HEK293 (cell line): ENCODE results near the gene GRP.
A peak's percentile ranks its signal among the peaks of the same experiment; 100 is the strongest.

Experiments
- BCL11B ChIP-seq: fragments of 450-650 bp; formaldehyde crosslinking; IDR thresholded peaks from 2 replicates; pipeline ENCODE4 v1.5.1; 2016; ENCODE audit warnings: low read depth, missing biosample characterization, missing genetic modification characterization
- GLIS2 ChIP-seq: fragments of 450-650 bp; formaldehyde crosslinking; IDR thresholded peaks from 2 replicates; pipeline ENCODE4 v1.5.1; 2016; ENCODE audit warnings: missing biosample characterization, missing genetic modification characterization
- HOXC10 ChIP-seq: sonication (generic); formaldehyde crosslinking; IDR thresholded peaks from 2 replicates; pipeline ENCODE4 v1.8.1; 2023; ENCODE audit warnings: mild to moderate bottlenecking, missing genetic modification reagents
- IKZF3 ChIP-seq: fragments of 450-650 bp; IDR thresholded peaks from 2 replicates; pipeline ENCODE4 v1.5.0; 2018; ENCODE audit warnings: missing biosample characterization, mild to moderate bottlenecking, missing genetic modification characterization, moderate library complexity
- KLF10 ChIP-seq: fragments of 450-650 bp; IDR thresholded peaks from 2 replicates; pipeline ENCODE4 v1.5.1; 2018; ENCODE audit warnings: missing biosample characterization, mild to moderate bottlenecking, missing genetic modification characterization
- KLF7 ChIP-seq: fragments of 450-650 bp; formaldehyde crosslinking; IDR thresholded peaks from 2 replicates; pipeline ENCODE4 v1.5.1; 2016; ENCODE audit warnings: missing biosample characterization, missing genetic modification characterization, borderline replicate concordance
- RBAK ChIP-seq: fragments of 450-650 bp; formaldehyde crosslinking; IDR thresholded peaks from 2 replicates; pipeline ENCODE4 v1.5.1; 2016; ENCODE audit warnings: missing biosample characterization, missing genetic modification characterization
- SALL2 ChIP-seq: fragments of 450-650 bp; formaldehyde crosslinking; IDR thresholded peaks from 2 replicates; pipeline ENCODE4 v1.5.0; 2017; ENCODE audit warnings: missing biosample characterization, mild to moderate bottlenecking, missing genetic modification characterization, borderline replicate concordance
- WT1 ChIP-seq: fragments of 450-650 bp; formaldehyde crosslinking; IDR thresholded peaks from 2 replicates; pipeline ENCODE4 v1.5.1; 2016; ENCODE audit warnings: missing biosample characterization, missing genetic modification characterization
- ZBTB48 ChIP-seq: fragments of 450-650 bp; formaldehyde crosslinking; IDR thresholded peaks from 2 replicates; pipeline ENCODE4 v1.5.1; 2016; ENCODE audit warnings: missing biosample characterization, missing genetic modification characterization
- ZFP41 ChIP-seq: fragments of 450-650 bp; formaldehyde crosslinking; IDR thresholded peaks from 2 replicates; pipeline ENCODE4 v1.5.1; 2016; ENCODE audit warnings: missing biosample characterization, missing genetic modification characterization, borderline replicate concordance
- ZIC2 ChIP-seq: fragments of 450-650 bp; formaldehyde crosslinking; IDR thresholded peaks from 2 replicates; pipeline ENCODE4 v1.5.1; 2016; ENCODE audit warnings: missing biosample characterization, missing genetic modification characterization
- ZNF10 ChIP-seq: fragments of 450-650 bp; formaldehyde crosslinking; IDR thresholded peaks from 2 replicates; pipeline ENCODE4 v1.5.1; 2017; ENCODE audit warnings: missing biosample characterization, missing genetic modification characterization
- ZNF146 ChIP-seq: fragments of 450-650 bp; formaldehyde crosslinking; IDR thresholded peaks from 2 replicates; pipeline ENCODE4 v1.5.1; 2016; ENCODE audit warnings: missing biosample characterization, missing genetic modification characterization
- ZNF157 ChIP-seq: fragments of 450-650 bp; formaldehyde crosslinking; IDR thresholded peaks from 2 replicates; pipeline ENCODE4 v1.5.1; 2016; ENCODE audit warnings: missing biosample characterization, missing genetic modification characterization
- ZNF169 ChIP-seq: fragments of 450-650 bp; formaldehyde crosslinking; IDR thresholded peaks from 2 replicates; pipeline ENCODE4 v1.5.1; 2016; ENCODE audit warnings: missing biosample characterization, missing genetic modification characterization
- ZNF366 ChIP-seq: fragments of 450-650 bp; formaldehyde crosslinking; conservative IDR thresholded peaks from 2 replicates; pipeline ENCODE4 v1.5.1; 2016; ENCODE audit warnings: missing biosample characterization, missing genetic modification characterization
- ZNF404 ChIP-seq: fragments of 450-650 bp; formaldehyde crosslinking; IDR thresholded peaks from 2 replicates; pipeline ENCODE4 v1.5.1; 2017; ENCODE audit warnings: missing biosample characterization, missing genetic modification characterization
- ZNF423 ChIP-seq: fragments of 450-650 bp; formaldehyde crosslinking; IDR thresholded peaks from 2 replicates; pipeline ENCODE4 v1.5.1; 2016; ENCODE audit warnings: missing biosample characterization, missing genetic modification characterization
- ZNF501 ChIP-seq: fragments of 450-650 bp; formaldehyde crosslinking; IDR thresholded peaks from 2 replicates; pipeline ENCODE4 v1.5.1; 2016; ENCODE audit warnings: missing biosample characterization, missing genetic modification characterization
- ZNF548 ChIP-seq: fragments of 450-650 bp; formaldehyde crosslinking; IDR thresholded peaks from 2 replicates; pipeline ENCODE4 v1.5.1; 2016; ENCODE audit warnings: missing biosample characterization, missing genetic modification characterization
- ZNF629 ChIP-seq: fragments of 450-650 bp; formaldehyde crosslinking; IDR thresholded peaks from 2 replicates; pipeline ENCODE4 v1.5.1; 2017; ENCODE audit warnings: missing biosample characterization, missing genetic modification characterization
- ZNF670 ChIP-seq: fragments of 450-650 bp; formaldehyde crosslinking; IDR thresholded peaks from 2 replicates; pipeline ENCODE4 v1.5.1; 2016; ENCODE audit warnings: missing biosample characterization, missing genetic modification characterization, low read depth
- ZNF701 ChIP-seq: fragments of 450-650 bp; formaldehyde crosslinking; IDR thresholded peaks from 2 replicates; pipeline ENCODE4 v1.5.1; 2016; ENCODE audit warnings: missing biosample characterization, missing genetic modification characterization
- ZNF785 ChIP-seq: fragments of 450-650 bp; formaldehyde crosslinking; IDR thresholded peaks from 2 replicates; pipeline ENCODE4 v1.5.1; 2016; ENCODE audit warnings: missing biosample characterization, missing genetic modification characterization
- ZSCAN23 ChIP-seq: fragments of 450-650 bp; formaldehyde crosslinking; IDR thresholded peaks from 2 replicates; pipeline ENCODE4 v1.5.1; 2016; ENCODE audit warnings: missing biosample characterization, missing genetic modification characterization
- TF ChIP-seq, protein P1 (sequence below): fragments of 450-650 bp; IDR thresholded peaks from 2 replicates; pipeline ENCODE4 v1.5.1; 2018; ENCODE audit warnings: missing biosample characterization, missing genetic modification characterization
- TF ChIP-seq, protein P2 (sequence below): fragments of 450-650 bp; formaldehyde crosslinking; IDR thresholded peaks from 2 replicates; pipeline ENCODE4 v1.5.1; 2016; ENCODE audit warnings: missing biosample characterization, missing genetic modification characterization
- TF ChIP-seq, protein P3 (sequence below): fragments of 450-650 bp; formaldehyde crosslinking; IDR thresholded peaks from 2 replicates; pipeline ENCODE4 v1.5.1; 2016; ENCODE audit warnings: missing biosample characterization, missing genetic modification characterization, low read depth
- TF ChIP-seq, protein P4 (sequence below): fragments of 450-650 bp; formaldehyde crosslinking; conservative IDR thresholded peaks from 2 replicates; pipeline ENCODE4 v1.5.1; 2016; ENCODE audit warnings: low read depth, missing biosample characterization, missing genetic modification characterization

GRP gene

DNA sequence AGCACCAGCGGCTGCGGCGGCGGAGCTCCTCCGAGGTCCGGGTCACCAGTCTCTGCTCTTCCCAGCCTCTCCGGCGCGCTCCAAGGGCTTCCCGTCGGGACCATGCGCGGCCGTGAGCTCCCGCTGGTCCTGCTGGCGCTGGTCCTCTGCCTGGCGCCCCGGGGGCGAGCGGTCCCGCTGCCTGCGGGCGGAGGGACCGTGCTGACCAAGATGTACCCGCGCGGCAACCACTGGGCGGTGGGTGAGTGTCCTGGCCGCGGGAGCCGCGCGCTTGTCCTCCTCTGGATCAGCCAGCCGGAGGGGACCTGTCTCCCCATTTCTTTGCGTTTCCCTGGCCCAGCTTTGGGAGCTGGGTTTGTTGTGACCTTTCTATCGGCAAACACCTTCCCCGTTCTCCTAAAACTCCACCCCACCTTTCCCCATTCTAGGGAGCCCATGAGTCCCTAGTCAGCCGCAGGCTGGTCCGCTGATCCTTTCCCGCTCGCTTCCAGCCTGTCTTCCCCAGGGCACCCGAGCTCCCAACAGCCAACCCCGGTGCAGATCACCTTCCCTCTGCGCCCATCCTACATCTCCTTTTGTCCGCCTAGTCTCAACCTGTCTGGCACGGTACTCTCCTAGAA, 316 bp downstream of the GRP start (continued):
- no peak for TF ChIP-seq ZNF157 (tag by site-specific recombination)
- TF ChIP-seq, protein P1, sequence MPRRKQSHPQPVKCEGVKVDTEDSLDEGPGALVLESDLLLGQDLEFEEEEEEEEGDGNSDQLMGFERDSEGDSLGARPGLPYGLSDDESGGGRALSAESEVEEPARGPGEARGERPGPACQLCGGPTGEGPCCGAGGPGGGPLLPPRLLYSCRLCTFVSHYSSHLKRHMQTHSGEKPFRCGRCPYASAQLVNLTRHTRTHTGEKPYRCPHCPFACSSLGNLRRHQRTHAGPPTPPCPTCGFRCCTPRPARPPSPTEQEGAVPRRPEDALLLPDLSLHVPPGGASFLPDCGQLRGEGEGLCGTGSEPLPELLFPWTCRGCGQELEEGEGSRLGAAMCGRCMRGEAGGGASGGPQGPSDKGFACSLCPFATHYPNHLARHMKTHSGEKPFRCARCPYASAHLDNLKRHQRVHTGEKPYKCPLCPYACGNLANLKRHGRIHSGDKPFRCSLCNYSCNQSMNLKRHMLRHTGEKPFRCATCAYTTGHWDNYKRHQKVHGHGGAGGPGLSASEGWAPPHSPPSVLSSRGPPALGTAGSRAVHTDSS = no peak
- TF ChIP-seq ZIC2 (tag by site-specific recombination) = peak; percentile 88
- no peak for TF ChIP-seq RBAK (tag by site-specific recombination)
- TF ChIP-seq HOXC10 (CRISPR knock-in tag) = no peak
- TF ChIP-seq ZBTB48 (tag by site-specific recombination) = peak; percentile 29
- no peak for TF ChIP-seq BCL11B (tag by site-specific recombination)
- TF ChIP-seq ZNF785 (tag by site-specific recombination) = no peak
- TF ChIP-seq ZNF169 (tag by site-specific recombination) = no peak
- TF ChIP-seq ZNF701 (tag by site-specific recombination) = no peak
- TF ChIP-seq ZNF548 = no peak
- no peak for TF ChIP-seq WT1 (tag by site-specific recombination)
- no peak for TF ChIP-seq ZNF404
- TF ChIP-seq, protein P2, sequence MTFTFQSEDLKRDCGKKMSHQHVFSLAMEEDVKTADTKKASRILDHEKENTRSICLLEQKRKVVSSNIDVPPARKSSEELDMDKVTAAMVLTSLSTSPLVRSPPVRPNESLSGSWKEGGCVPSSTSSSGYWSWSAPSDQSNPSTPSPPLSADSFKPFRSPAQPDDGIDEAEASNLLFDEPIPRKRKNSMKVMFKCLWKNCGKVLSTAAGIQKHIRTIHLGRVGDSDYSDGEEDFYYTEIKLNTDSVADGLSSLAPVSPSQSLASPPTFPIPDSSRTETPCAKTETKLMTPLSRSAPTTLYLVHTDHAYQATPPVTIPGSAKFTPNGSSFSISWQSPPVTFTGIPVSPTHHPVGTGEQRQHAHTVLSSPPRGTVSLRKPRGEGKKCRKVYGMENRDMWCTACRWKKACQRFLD (tag by site-specific recombination) = no peak
- TF ChIP-seq, protein P3, sequence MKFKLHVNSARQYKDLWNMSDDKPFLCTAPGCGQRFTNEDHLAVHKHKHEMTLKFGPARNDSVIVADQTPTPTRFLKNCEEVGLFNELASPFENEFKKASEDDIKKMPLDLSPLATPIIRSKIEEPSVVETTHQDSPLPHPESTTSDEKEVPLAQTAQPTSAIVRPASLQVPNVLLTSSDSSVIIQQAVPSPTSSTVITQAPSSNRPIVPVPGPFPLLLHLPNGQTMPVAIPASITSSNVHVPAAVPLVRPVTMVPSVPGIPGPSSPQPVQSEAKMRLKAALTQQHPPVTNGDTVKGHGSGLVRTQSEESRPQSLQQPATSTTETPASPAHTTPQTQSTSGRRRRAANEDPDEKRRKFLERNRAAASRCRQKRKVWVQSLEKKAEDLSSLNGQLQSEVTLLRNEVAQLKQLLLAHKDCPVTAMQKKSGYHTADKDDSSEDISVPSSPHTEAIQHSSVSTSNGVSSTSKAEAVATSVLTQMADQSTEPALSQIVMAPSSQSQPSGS = no peak
- TF ChIP-seq SALL2 (tag by site-specific recombination) = no peak
- peak; percentile 47; the same call in 1 of the 2 replicates for TF ChIP-seq IKZF3 (tag by site-specific recombination)
- TF ChIP-seq ZNF146 = no peak
- 0 out of 2 replicates have a peak, but pooled peaks have one; percentile 9 for TF ChIP-seq GLIS2 (tag by site-specific recombination)
- TF ChIP-seq ZNF670 (tag by site-specific recombination) = no peak
- no peak for TF ChIP-seq ZNF10
- TF ChIP-seq ZNF501 (tag by site-specific recombination) = peak; percentile 35; the same call in 1 of the 2 replicates
- TF ChIP-seq ZNF366 (tag by site-specific recombination) = no peak
- 0 out of 2 replicates have a peak, but pooled peaks have one; percentile 36 for TF ChIP-seq ZNF423 (tag by site-specific recombination)
- TF ChIP-seq ZNF629 (tag by site-specific recombination) = no peak
- no peak for TF ChIP-seq KLF10 (tag by site-specific recombination)
- no peak for TF ChIP-seq KLF7 (tag by site-specific recombination)
- TF ChIP-seq, protein P4, sequence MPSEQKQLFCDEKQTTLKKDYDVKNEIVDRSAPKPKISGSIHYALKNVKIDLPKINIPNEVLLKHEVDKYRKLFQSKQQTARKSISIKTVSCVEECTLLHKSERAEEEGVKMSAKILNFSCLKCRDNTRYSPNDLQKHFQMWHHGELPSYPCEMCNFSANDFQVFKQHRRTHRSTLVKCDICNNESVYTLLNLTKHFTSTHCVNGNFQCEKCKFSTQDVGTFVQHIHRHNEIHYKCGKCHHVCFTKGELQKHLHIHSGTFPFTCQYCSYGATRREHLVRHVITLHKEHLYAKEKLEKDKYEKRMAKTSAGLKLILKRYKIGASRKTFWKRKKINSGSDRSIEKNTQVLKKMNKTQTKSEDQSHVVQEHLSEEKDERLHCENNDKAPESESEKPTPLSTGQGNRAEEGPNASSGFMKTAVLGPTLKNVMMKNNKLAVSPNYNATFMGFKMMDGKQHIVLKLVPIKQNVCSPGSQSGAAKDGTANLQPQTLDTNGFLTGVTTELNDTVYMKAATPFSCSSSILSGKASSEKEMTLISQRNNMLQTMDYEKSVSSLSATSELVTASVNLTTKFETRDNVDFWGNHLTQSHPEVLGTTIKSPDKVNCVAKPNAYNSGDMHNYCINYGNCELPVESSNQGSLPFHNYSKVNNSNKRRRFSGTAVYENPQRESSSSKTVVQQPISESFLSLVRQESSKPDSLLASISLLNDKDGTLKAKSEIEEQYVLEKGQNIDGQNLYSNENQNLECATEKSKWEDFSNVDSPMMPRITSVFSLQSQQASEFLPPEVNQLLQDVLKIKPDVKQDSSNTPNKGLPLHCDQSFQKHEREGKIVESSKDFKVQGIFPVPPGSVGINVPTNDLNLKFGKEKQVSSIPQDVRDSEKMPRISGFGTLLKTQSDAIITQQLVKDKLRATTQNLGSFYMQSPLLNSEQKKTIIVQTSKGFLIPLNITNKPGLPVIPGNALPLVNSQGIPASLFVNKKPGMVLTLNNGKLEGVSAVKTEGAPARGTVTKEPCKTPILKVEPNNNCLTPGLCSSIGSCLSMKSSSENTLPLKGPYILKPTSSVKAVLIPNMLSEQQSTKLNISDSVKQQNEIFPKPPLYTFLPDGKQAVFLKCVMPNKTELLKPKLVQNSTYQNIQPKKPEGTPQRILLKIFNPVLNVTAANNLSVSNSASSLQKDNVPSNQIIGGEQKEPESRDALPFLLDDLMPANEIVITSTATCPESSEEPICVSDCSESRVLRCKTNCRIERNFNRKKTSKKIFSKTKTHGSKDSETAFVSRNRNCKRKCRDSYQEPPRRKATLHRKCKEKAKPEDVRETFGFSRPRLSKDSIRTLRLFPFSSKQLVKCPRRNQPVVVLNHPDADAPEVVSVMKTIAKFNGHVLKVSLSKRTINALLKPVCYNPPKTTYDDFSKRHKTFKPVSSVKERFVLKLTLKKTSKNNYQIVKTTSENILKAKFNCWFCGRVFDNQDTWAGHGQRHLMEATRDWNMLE = no peak
- TF ChIP-seq ZFP41 = no peak
- no peak for TF ChIP-seq ZSCAN23
